Activated CD8-positive, alpha-beta T cell treated with anti-CD3 and anti-CD28 coated beads for 36 hours (primary cell): Measurements from ENCODE around the gene IL22RA2. TPM values are rescaled to one million over a fixed set of nuclear protein-coding genes. Genes with fewer than 3 reads are reported as not detected.

Source experiments
- ATAC-seq: fragments of 200-7000 bp; cut with Tn5 transposase; one replicate; pipeline ENCODE4 v1.10.0; 2021; ENCODE audit warnings: mild to moderate bottlenecking, moderate library complexity
- CTCF ChIA-PET: fragments of 350-600 bp; sonication (Branson Sonifier 250); formaldehyde crosslinking; loops from one replicate; lab custom pipeline; 2021; ENCODE audit warnings: antibody characterized with exemption; lab: Charles Lee
- POLR2A ChIA-PET: fragments of 350-600 bp; sonication (Branson Sonifier 250); formaldehyde crosslinking; loops from one replicate; lab custom pipeline; 2021; ENCODE audit warnings: antibody characterized with exemption; lab: Charles Lee
- DNase-seq: peaks from one replicate; pipeline ENCODE4 v3.0.0-alpha.2; 2020
- H3K27ac Mint-ChIP-seq: one replicate; pipeline ENCODE4 v1.8.0; 2021; ENCODE audit warnings: mild to moderate bottlenecking, mixed read lengths
- H3K27me3 Mint-ChIP-seq: one replicate; pipeline ENCODE4 v1.8.0; 2021; ENCODE audit warnings: mixed read lengths
- H3K36me3 Mint-ChIP-seq: one replicate; pipeline ENCODE4 v1.8.0; 2021; ENCODE audit warnings: low read depth, mixed read lengths
- H3K4me1 Mint-ChIP-seq: one replicate; pipeline ENCODE4 v1.8.0; 2021; ENCODE audit warnings: low read depth, mixed read lengths
- H3K4me3 Mint-ChIP-seq: one replicate; pipeline ENCODE4 v1.8.0; 2021; ENCODE audit warnings: mild to moderate bottlenecking, moderate library complexity, mixed read lengths
- H3K9me3 Mint-ChIP-seq: one replicate; pipeline ENCODE4 v1.8.0; 2021; ENCODE audit warnings: mixed read lengths
- CTCF ChIP-seq: fragments of 200-600 bp; IDR thresholded peaks from one replicate; pipeline ENCODE4 v1.8.0; 2022; ENCODE audit warnings: antibody characterized with exemption, mild to moderate bottlenecking
- intact Hi-C: fragments of 100-400 bp; cut with micrococcal nuclease; formaldehyde crosslinking; loops from one replicate; pipeline ENCODE4 v1.10.0; 2022
- total RNA-seq, 2 experiments: library from RNA; stranded (reverse); gene quantifications; one replicate each; pipeline ENCODE4 v1.2.3, GENCODE V29; 2021

The IL22RA2 gene
- total RNA-seq, 2 experiments from 2014 or later, result not detected

GRCh38 chr6:137191670-137192069 is 18.2 kb upstream of the IL22RA2 start:
- no peak for TF ChIP-seq CTCF
- ChIA-PET POLR2A (no interaction called here), CTCF (interaction anchor here (0.6 to 1.3 kb wide), 2 partner anchors 97 to 123 kb away, joined by 3 to 4 read pairs; no protein-coding TSS in a partner anchor)
- peaks cover 1% of the 10 kb centered on the region for H3K36me3 Mint-ChIP-seq
- no peak overlapping the region for H3K4me3 Mint-ChIP-seq
- no peak overlapping the region for H3K27ac Mint-ChIP-seq
- peaks cover 4% of the 10 kb centered on the region for H3K4me1 Mint-ChIP-seq
- intact Hi-C loops, result no loop called here
- peaks cover 11% of the 10 kb centered on the region for H3K9me3 Mint-ChIP-seq
- ATAC-seq (no peak), DNase-seq (no peak)
- H3K27me3 Mint-ChIP-seq, result no peaks in the 10 kb centered on the region

GRCh38 chr6:137191236-137191635 is 17.8 kb upstream of the IL22RA2 start:
- ATAC-seq, result no peak
- peaks cover 3% of the 10 kb centered on the region for H3K4me1 Mint-ChIP-seq
- H3K27ac Mint-ChIP-seq, result no peak overlapping the region
- POLR2A ChIA-PET, result no interaction called here
- CTCF ChIA-PET, result interaction anchor here (0.6 kb wide), 1 partner anchor 97 kb away, joined by 3 read pairs; no protein-coding TSS in a partner anchor
- DNase-seq, result no peak
- intact Hi-C loops, result no loop called here
- H3K36me3 Mint-ChIP-seq, result peaks cover under 1% of the 10 kb centered on the region
- no peaks in the 10 kb centered on the region for H3K27me3 Mint-ChIP-seq
- no peak overlapping the region for H3K4me3 Mint-ChIP-seq
- H3K9me3 Mint-ChIP-seq, result peaks cover 14% of the 10 kb centered on the region
- no peak for TF ChIP-seq CTCF

- CTCF ChIA-PET, result no interaction called here
- no peaks in the 10 kb centered on the region for H3K4me1 Mint-ChIP-seq
These were observed 17.2 kb upstream of the IL22RA2 start for GRCh38 chr6:137190583-137191094.

GRCh38 chr6:137188855-137189254 is 15.4 kb upstream of the IL22RA2 start:
- ChIA-PET CTCF (no interaction called here), POLR2A (no interaction called here)
- peaks cover 28% of the 10 kb centered on the region for H3K9me3 Mint-ChIP-seq
- H3K4me1 Mint-ChIP-seq, result no peaks in the 10 kb centered on the region
- no peaks in the 10 kb centered on the region for H3K27me3 Mint-ChIP-seq
- no peak for TF ChIP-seq CTCF
- peak; percentile 13 for DNase-seq
- no peaks in the 10 kb centered on the region for H3K36me3 Mint-ChIP-seq
- no peak for ATAC-seq
- intact Hi-C loops, result no loop called here
- no peak overlapping the region for H3K27ac Mint-ChIP-seq
- no peak overlapping the region for H3K4me3 Mint-ChIP-seq

More at GRCh38 chr6:137190583-137191094, 17.2 kb upstream of the IL22RA2 start:
- no peak overlapping the region for H3K4me3 Mint-ChIP-seq
- no peaks in the 10 kb centered on the region for H3K27me3 Mint-ChIP-seq
- ATAC-seq (no peak), DNase-seq (no peak)
- no peak overlapping the region for H3K27ac Mint-ChIP-seq
- POLR2A ChIA-PET, result interaction anchor here (0.7 kb wide), 1 partner anchor 75 kb away, joined by 3 read pairs; no protein-coding TSS in a partner anchor
- no peaks in the 10 kb centered on the region for H3K36me3 Mint-ChIP-seq
- intact Hi-C loops, result no loop called here
- H3K9me3 Mint-ChIP-seq, result peaks cover 18% of the 10 kb centered on the region
- TF ChIP-seq CTCF, result no peak

GRCh38 chr6:137185290-137185689 is 11.8 kb upstream of the IL22RA2 start:
- intact Hi-C loops, result no loop called here

More at GRCh38 chr6:137185290-137185689, 11.8 kb upstream of the IL22RA2 start:
- H3K27me3 Mint-ChIP-seq, result no peaks in the 10 kb centered on the region
- ChIA-PET CTCF (no interaction called here), POLR2A (no interaction called here)
- no peaks in the 10 kb centered on the region for H3K36me3 Mint-ChIP-seq
- peaks cover 44% of the 10 kb centered on the region for H3K9me3 Mint-ChIP-seq
- TF ChIP-seq CTCF, result no peak
- H3K4me1 Mint-ChIP-seq, result no peaks in the 10 kb centered on the region
- DNase-seq (no peak), ATAC-seq (no peak)
- no peak overlapping the region for H3K4me3 Mint-ChIP-seq
- no peak overlapping the region for H3K27ac Mint-ChIP-seq
